GM12892 (cell line): ENCODE measurements around the gene OGFOD2.

ENCODE experiments used
- POLR2A ChIP-seq: IDR thresholded peaks from 2 replicates; pipeline ENCODE4 v1.6.1; 2011; ENCODE audit warnings: low read depth, low read length, control low read depth
- POLR2AphosphoS5 ChIP-seq: IDR thresholded peaks from 2 replicates; pipeline ENCODE4 v1.6.1; 2011; ENCODE audit warnings: low read depth, low read length, control low read depth
- TAF1 ChIP-seq: IDR thresholded peaks from 2 replicates; pipeline ENCODE4 v1.6.1; 2011; ENCODE audit warnings: low read depth, mild to moderate bottlenecking, control low read depth, low read length, borderline replicate concordance

- TF ChIP-seq POLR2A (no peak), POLR2AphosphoS5 (no peak), TAF1 (no peak)
Observed at GRCh38 chr12:123001464-123001863, 26.4 kb downstream of the OGFOD2 start.
